RWPE2 (cell line): ENCODE measurements around the gene CFAP74.

ENCODE experiments used
- ATAC-seq: fragments of 200-7000 bp; cut with Tn5 transposase; 3 replicates; pipeline ENCODE4 v1.9.1; 2021; ENCODE audit warnings: low read depth
- DNase-seq: peaks from one replicate; pipeline ENCODE4 v3.0.0-alpha.2; 2020; ENCODE audit warnings: low spot score
- H3K27ac ChIP-seq: fragments of 450-650 bp; 2 replicates; pipeline ENCODE4 v1.5.1; 2017; ENCODE audit warnings: mild to moderate bottlenecking; ENCODE audit not compliant: poor library complexity, severe bottlenecking
- H3K27me3 ChIP-seq: fragments of 250-450 bp; sonication (Bioruptor Pico); 2 replicates; pipeline ENCODE4 v1.5.1; 2021; ENCODE audit warnings: mild to moderate bottlenecking, moderate library complexity; ENCODE audit not compliant: insufficient read depth, poor library complexity, severe bottlenecking
- H3K36me3 ChIP-seq: fragments of 250-450 bp; sonication (Bioruptor Pico); 2 replicates; pipeline ENCODE4 v1.5.1; 2020; ENCODE audit warnings: low read depth, mild to moderate bottlenecking, moderate library complexity
- H3K4me1 ChIP-seq: fragments of 250-450 bp; sonication (Bioruptor Pico); 2 replicates; pipeline ENCODE4 v1.5.1; 2021; ENCODE audit warnings: mild to moderate bottlenecking, moderate library complexity; ENCODE audit not compliant: insufficient read depth, poor library complexity, severe bottlenecking
- H3K4me3 ChIP-seq: fragments of 250-450 bp; sonication (Bioruptor Pico); 2 replicates; pipeline ENCODE4 v1.5.1; 2021; ENCODE audit warnings: mild to moderate bottlenecking, moderate library complexity; ENCODE audit not compliant: severe bottlenecking
- H3K9me3 ChIP-seq: fragments of 250-450 bp; sonication (Bioruptor Pico); 2 replicates; pipeline ENCODE4 v1.5.1; 2021; ENCODE audit warnings: mild to moderate bottlenecking, moderate library complexity; ENCODE audit not compliant: severe bottlenecking
- CTCF ChIP-seq: fragments of 450-650 bp; IDR thresholded peaks from one replicate; pipeline ENCODE4 v1.5.1; 2017; ENCODE audit warnings: mild to moderate bottlenecking, moderate library complexity; ENCODE audit not compliant: poor library complexity, severe bottlenecking

Gene CFAP74

GRCh38 chr1:2029561-2029960 lies 26.0 kb upstream of the CFAP74 start:
- H3K36me3 ChIP-seq, result no peaks in the 10 kb centered on the region
- H3K27me3 ChIP-seq, result peaks cover 8% of the 10 kb centered on the region
- no peaks in the 10 kb centered on the region for H3K4me1 ChIP-seq
- no peak overlapping the region for H3K27ac ChIP-seq
- no peak overlapping the region for H3K4me3 ChIP-seq
- ATAC-seq (no peak), DNase-seq (no peak)
- no peak for TF ChIP-seq CTCF
- no peaks in the 10 kb centered on the region for H3K9me3 ChIP-seq

- no peak for ATAC-seq
- no peak overlapping the region for H3K27ac ChIP-seq
- H3K4me3 ChIP-seq, result no peak overlapping the region
Observed at GRCh38 chr1:2028870-2029560, 25.4 kb upstream of the CFAP74 start.

GRCh38 chr1:2027961-2028583 lies 24.5 kb upstream of the CFAP74 start:
- Histone ChIP-seq H3K27ac (no peak overlapping the region), H3K4me3 (no peak overlapping the region), H3K4me1 (no peaks in the 10 kb centered on the region), H3K36me3 (no peaks in the 10 kb centered on the region), H3K9me3 (no peaks in the 10 kb centered on the region), H3K27me3 (peaks cover 8% of the 10 kb centered on the region)
- ATAC-seq (no peak), DNase-seq (no peak)
- no peak for TF ChIP-seq CTCF

More at GRCh38 chr1:2028870-2029560, 25.4 kb upstream of the CFAP74 start:
- DNase-seq, result no peak
- no peaks in the 10 kb centered on the region for H3K9me3 ChIP-seq
- H3K4me1 ChIP-seq, result no peaks in the 10 kb centered on the region
- H3K36me3 ChIP-seq, result no peaks in the 10 kb centered on the region
- no peak for TF ChIP-seq CTCF
- H3K27me3 ChIP-seq, result peaks cover 8% of the 10 kb centered on the region

GRCh38 chr1:2025491-2025981 lies 21.9 kb upstream of the CFAP74 start:
- H3K27me3 ChIP-seq, result peaks cover 30% of the 10 kb centered on the region
- H3K9me3 ChIP-seq, result no peaks in the 10 kb centered on the region
- ATAC-seq (no peak), DNase-seq (no peak)
- H3K4me3 ChIP-seq, result no peak overlapping the region
- H3K4me1 ChIP-seq, result no peaks in the 10 kb centered on the region
- no peak for TF ChIP-seq CTCF
- H3K36me3 ChIP-seq, result no peaks in the 10 kb centered on the region
- H3K27ac ChIP-seq, result no peak overlapping the region

- DNase-seq (no peak), ATAC-seq (no peak)
- Histone ChIP-seq H3K27me3 (peaks cover 36% of the 10 kb centered on the region), H3K36me3 (no peaks in the 10 kb centered on the region), H3K27ac (no peak overlapping the region), H3K9me3 (no peaks in the 10 kb centered on the region), H3K4me1 (no peaks in the 10 kb centered on the region), H3K4me3 (no peak overlapping the region)
- TF ChIP-seq CTCF, result no peak
Observed at GRCh38 chr1:2024887-2025286, 21.3 kb upstream of the CFAP74 start.
